HepG2 (cell line): ENCODE measurements around the gene UBR4. TPM values are rescaled to one million over a fixed set of nuclear protein-coding genes. Genes with fewer than 3 reads are reported as not detected.
A peak's percentile ranks its signal among the peaks of the same experiment; 100 is the strongest.

Experiments
- ATAC-seq: fragments of 200-7000 bp; cut with Tn5 transposase; 3 replicates; pipeline ENCODE4 v1.9.1; 2020; ENCODE audit warnings: mild to moderate bottlenecking, moderate library complexity
- BruUV-seq: library from RNA; stranded (reverse); fragments of 400-500 nt; replicated peaks from 2 replicates; lab custom pipeline; 2021; lab: Mats Ljungman, UMichigan
- CTCF ChIA-PET: fragments of 300-600 bp; formaldehyde crosslinking; extraction: SDS; loops from one replicate; lab custom pipeline; 2021; ENCODE audit warnings: low total read pairs, inconsistent platforms, low intra/inter-chr PET ratio; lab: Yijun Ruan, JAX
- POLR2A ChIA-PET: fragments of 350-600 bp; sonication (Branson Sonifier 250); formaldehyde crosslinking; loops from one replicate; lab custom pipeline; 2020; ENCODE audit warnings: antibody characterized with exemption, inconsistent platforms; lab: Yijun Ruan, JAX
- DNase-seq: peaks from one replicate; pipeline ENCODE4 v3.0.0-alpha.2; 2015; ENCODE audit warnings: low spot score
- FAIRE-seq: peaks from 3 replicates; lab custom pipeline; 2011; peaks lifted over from hg19 to GRCh38; lab: Jason Lieb, UNC
- H2AFZ ChIP-seq: one replicate; pipeline ENCODE4 v1.6.1; 2011; ENCODE audit warnings: low read length, inconsistent platforms
- H3K27ac ChIP-seq: fragments of 300-600 bp; 3 replicates; pipeline ENCODE4 v1.8.0; 2011; ENCODE audit warnings: mixed run types, mild to moderate bottlenecking, mixed read lengths, low read length, inconsistent platforms; ENCODE audit not compliant: insufficient read depth; ENCODE audit errors: extremely low read length
- H3K27me3 ChIP-seq, 2 experiments: fragments of 200-600 bp in 1 of 2; 2 replicates in 1 of 2; 3 replicates in 1 of 2; pipeline versions ENCODE4 v1.6.0 to v1.8.0; 2011; ENCODE audit warnings: low read length in 2 of 2, mild to moderate bottlenecking in 2 of 2, moderate library complexity in 2 of 2, inconsistent platforms in 1 of 2; ENCODE audit not compliant: insufficient read depth in 2 of 2, control insufficient read depth in 1 of 2
- H3K36me3 ChIP-seq, 2 experiments: fragments of 200-600 bp in 1 of 2; replicated peaks in 1 of 2; 2 replicates in 1 of 2; 3 replicates in 1 of 2; pipeline versions ENCODE4 v1.5.1 to v1.8.0; 2011; ENCODE audit warnings: low read length in 2 of 2, inconsistent platforms in 1 of 2; ENCODE audit not compliant: insufficient read depth in 2 of 2, control insufficient read depth in 1 of 2
- H3K4me1 ChIP-seq: 2 replicates; pipeline ENCODE4 v1.5.1; 2012; ENCODE audit warnings: low read length, inconsistent platforms; ENCODE audit not compliant: insufficient read depth
- H3K4me2 ChIP-seq: 2 replicates; pipeline ENCODE4 v1.6.0; 2011; ENCODE audit warnings: low read depth, low read length, inconsistent platforms
- H3K4me3 ChIP-seq, 3 experiments: fragments of 200-600 bp in 1 of 3; sonication (generic), shearing (Covaris generic) in 1 of 3; replicated peaks in 1 of 3; 2 replicates each; pipeline ENCODE4 v1.5.1; 2011 to 2016; ENCODE audit warnings: low read length in 3 of 3, inconsistent platforms in 2 of 3, low read depth in 2 of 3, mild to moderate bottlenecking in 2 of 3, control low read depth in 1 of 3, mixed read lengths in 1 of 3; ENCODE audit not compliant: insufficient read depth in 1 of 3
- H3K79me2 ChIP-seq: one replicate; pipeline ENCODE4 v1.6.1; 2011; ENCODE audit warnings: low read length, inconsistent platforms; ENCODE audit not compliant: insufficient read depth
- H3K9ac ChIP-seq: 2 replicates; pipeline ENCODE4 v1.6.0; 2011; ENCODE audit warnings: mild to moderate bottlenecking, low read depth, low read length, inconsistent platforms; ENCODE audit not compliant: insufficient read depth
- H3K9me3 ChIP-seq: 2 replicates; pipeline ENCODE4 v1.5.1; 2012; ENCODE audit warnings: mild to moderate bottlenecking, low read length
- H4K20me1 ChIP-seq: 2 replicates; pipeline ENCODE4 v1.6.0; 2011; ENCODE audit warnings: inconsistent platforms, mild to moderate bottlenecking, low read length, moderate library complexity; ENCODE audit not compliant: insufficient read depth
- JARID2 ChIP-seq: sonication (generic); formaldehyde crosslinking; IDR thresholded peaks from 2 replicates; pipeline ENCODE4 v1.8.1; 2023; ENCODE audit warnings: missing genetic modification reagents, inconsistent platforms; ENCODE audit not compliant: insufficient replicate concordance
- MXD4 ChIP-seq: IDR thresholded peaks from 2 replicates; pipeline ENCODE4 v1.6.1; 2016; ENCODE audit warnings: mild to moderate bottlenecking, missing biosample characterization, missing genetic modification reagents
- PHB2 ChIP-seq: fragments of 450-650 bp; IDR thresholded peaks from 2 replicates; pipeline ENCODE4 v1.6.1; 2018; ENCODE audit not compliant: partially characterized antibody
- ZEB1 ChIP-seq: IDR thresholded peaks from 2 replicates; pipeline ENCODE4 v1.6.1; 2012; ENCODE audit warnings: mild to moderate bottlenecking, low read depth, inconsistent platforms; ENCODE audit not compliant: insufficient replicate concordance
- ZNF124 ChIP-seq: sonication (generic); formaldehyde crosslinking; IDR thresholded peaks from 2 replicates; pipeline ENCODE4 v1.4.0; 2020; ENCODE audit warnings: missing genetic modification reagents
- ZNF138 ChIP-seq: sonication (generic); formaldehyde crosslinking; IDR thresholded peaks from 2 replicates; pipeline ENCODE4 v1.5.0; 2020; ENCODE audit warnings: mild to moderate bottlenecking, low read depth, missing genetic modification reagents
- ZNF672 ChIP-seq: sonication (generic); formaldehyde crosslinking; IDR thresholded peaks from 2 replicates; pipeline ENCODE4 v1.8.1; 2022; ENCODE audit warnings: missing genetic modification reagents
- ZNF687 ChIP-seq: sonication (generic); formaldehyde crosslinking; IDR thresholded peaks from 2 replicates; pipeline ENCODE4 v1.5.1; 2020; ENCODE audit warnings: mild to moderate bottlenecking, missing genetic modification reagents, moderate library complexity
- ZNF768 ChIP-seq: sonication (generic); formaldehyde crosslinking; IDR thresholded peaks from 2 replicates; pipeline ENCODE4 v1.4.0; 2020; ENCODE audit warnings: missing genetic modification reagents
- WGBS: methylation state at CpG from one replicate; pipeline ENCODE4 v1.1.6; 2017; ENCODE audit warnings: low lambda C conversion rate; 5-methylcytosine and 5-hydroxymethylcytosine counted together
- in situ Hi-C: cut with HindIII; loops from 2 replicates; pipeline ENCODE4 v1.10.0; 2017; ENCODE audit warnings: low pct_unique_long_range_greater_than_20kb; ENCODE audit not compliant: extremely low pct_ligation_motif_present
- intact Hi-C: fragments of 100-400 bp; cut with micrococcal nuclease; formaldehyde crosslinking; loops from one replicate; pipeline ENCODE4 v1.10.0; 2022; ENCODE audit not compliant: unreplicated experiment
- polyA plus RNA-seq, 8 experiments: library from polyadenylated mRNA; depleted of rRNA in 3 of 8; stranded (reverse) in 7 of 8; unstranded in 1 of 8; fragments of >200 nt; fragmentation: Illumina TruSeq in 4 of 8; extraction: Trizol in 4 of 8; gene quantifications; 2 replicates each; pipeline versions ENCODE4 v1.2.1 to v1.2.3, GENCODE V29; 2011 to 2016; ENCODE audit warnings: low read depth in 4 of 8, missing spikeins in 1 of 8, mixed read lengths in 1 of 8; ENCODE audit not compliant: insufficient read depth in 1 of 8
- total RNA-seq, 5 experiments: library from RNA; depleted of rRNA; stranded (reverse); fragments of >200 nt; fragmentation: Illumina TruSeq; extraction: Trizol; gene quantifications; 2 replicates each; pipeline ENCODE4 v1.2.3, GENCODE V29; 2016; ENCODE audit warnings: low read depth in 1 of 5

UBR4 gene
- total and polyA plus RNA-seq, 2 of the 13 experiments (the other 11 are each of a cell fraction or from before 2014, with no cell fraction given), result 59.1 to 106 TPM

- WGBS, result 94% methylated on average over 17 of the region's 17 CpGs
- H3K36me3 ChIP-seq, result peaks cover 42 to 61% of the 10 kb centered on the region in 2 experiments; a peak in 4 of 5 replicates
- H3K9ac ChIP-seq, result no peak overlapping the region
- H3K79me2 ChIP-seq, result no peaks in the 10 kb centered on the region
- H3K4me1 ChIP-seq, result peaks cover 19% of the 10 kb centered on the region
- no TSS peak for BruUV-seq
- TF ChIP-seq ZNF138 (CRISPR knock-in tag) (no peak), ZNF124 (CRISPR knock-in tag) (no peak), ZEB1 (no peak), JARID2 (CRISPR knock-in tag) (no peak), ZNF672 (CRISPR knock-in tag) (no peak), PHB2 (no peak), MXD4 (no peak)
- intact Hi-C loops (no loop called here), in situ Hi-C loops (no loop called here)
- H3K4me2 ChIP-seq, result no peak overlapping the region
- no peaks in the 10 kb centered on the region for H3K9me3 ChIP-seq
- no peak overlapping the region for H3K4me3 ChIP-seq
- FAIRE-seq, result no peak
- ATAC-seq, result no peak
- no peak for DNase-seq
- POLR2A ChIA-PET, result no interaction called here
- H4K20me1 ChIP-seq, result no peaks in the 10 kb centered on the region
- CTCF ChIA-PET, result no interaction called here
- no peak overlapping the region for H3K27ac ChIP-seq
- no peak overlapping the region for H2AFZ ChIP-seq
- H3K27me3 ChIP-seq, result peaks cover 0 to 5% of the 10 kb centered on the region in 2 experiments; a peak in 1 of 5 replicates
Measured at GRCh38 chr1:19074361-19074901, 135.6 kb downstream of the UBR4 start.

GRCh38 chr1:19073311-19074186, 136.5 kb downstream of the UBR4 start:
- TF ChIP-seq ZNF687 (CRISPR knock-in tag), result no peak; the same call in 1 of the 2 replicates
- TF ChIP-seq ZNF768 (CRISPR knock-in tag), result 0 out of 2 replicates have a peak, but pooled peaks have one; percentile 6
- in situ Hi-C loops (no loop called here), intact Hi-C loops (no loop called here)
- WGBS, result 96% methylated on average over 17 of the region's 23 CpGs
- no peak for FAIRE-seq
- no peak for DNase-seq
- no peaks in the 10 kb centered on the region for H3K79me2 ChIP-seq
- no TSS peak for BruUV-seq
- no peak overlapping the region for H2AFZ ChIP-seq
- no peak overlapping the region for H3K27ac ChIP-seq
- H3K9me3 ChIP-seq, result no peaks in the 10 kb centered on the region
- H3K4me3 ChIP-seq, result no peak overlapping the region
- CTCF ChIA-PET, result no interaction called here
- POLR2A ChIA-PET, result no interaction called here
- no peak overlapping the region for H3K4me2 ChIP-seq
- no peak for ATAC-seq
- H3K9ac ChIP-seq, result no peak overlapping the region
- no peaks in the 10 kb centered on the region for H4K20me1 ChIP-seq
- H3K4me1 ChIP-seq, result peaks cover 25% of the 10 kb centered on the region
- H3K27me3 ChIP-seq, result peaks cover 0 to 8% of the 10 kb centered on the region in 2 experiments; a peak in 2 of 5 replicates
- H3K36me3 ChIP-seq, result peaks cover 39 to 52% of the 10 kb centered on the region in 2 experiments; a peak in 4 of 5 replicates
